HAP-1 (cell line): ENCODE results near the gene FBXO8.
A peak's percentile ranks its signal among the peaks of the same experiment; 100 is the strongest.

ENCODE experiments used
- DNase-seq, 2 experiments: peaks; one replicate each; pipeline ENCODE4 v3.0.0-alpha.2; 2016 to 2020; ENCODE audit warnings: low spot score in 2 of 2
- H3K27me3 ChIP-seq: fragments of 250-450 bp; sonication (Bioruptor Pico); 2 replicates; pipeline ENCODE4 v1.5.1; 2020; ENCODE audit warnings: low read depth, mild to moderate bottlenecking, moderate library complexity
- H3K36me3 ChIP-seq: fragments of 250-450 bp; sonication (Bioruptor Pico); replicated peaks from 2 replicates; pipeline ENCODE4 v1.5.1; 2020; ENCODE audit warnings: mild to moderate bottlenecking
- H3K4me1 ChIP-seq: fragments of 250-450 bp; sonication (Bioruptor Pico); 2 replicates; pipeline ENCODE4 v1.5.1; 2020; ENCODE audit warnings: mild to moderate bottlenecking
- H3K4me3 ChIP-seq: fragments of 250-450 bp; sonication (Bioruptor Pico); 2 replicates; pipeline ENCODE4 v1.5.1; 2020; ENCODE audit warnings: mild to moderate bottlenecking, moderate library complexity
- H3K9me3 ChIP-seq: fragments of 250-450 bp; sonication (Bioruptor Pico); 2 replicates; pipeline ENCODE4 v1.5.1; 2020; ENCODE audit warnings: mild to moderate bottlenecking, moderate library complexity
- in situ Hi-C: fragments of 300-500 bp; cut with MboI; formaldehyde crosslinking; loops from 3 replicates; pipeline ENCODE4 v1.14.3; 2020; ENCODE audit warnings: low sequenced_read_pairs, inconsistent platforms, mixed read lengths

FBXO8 gene

DNA sequence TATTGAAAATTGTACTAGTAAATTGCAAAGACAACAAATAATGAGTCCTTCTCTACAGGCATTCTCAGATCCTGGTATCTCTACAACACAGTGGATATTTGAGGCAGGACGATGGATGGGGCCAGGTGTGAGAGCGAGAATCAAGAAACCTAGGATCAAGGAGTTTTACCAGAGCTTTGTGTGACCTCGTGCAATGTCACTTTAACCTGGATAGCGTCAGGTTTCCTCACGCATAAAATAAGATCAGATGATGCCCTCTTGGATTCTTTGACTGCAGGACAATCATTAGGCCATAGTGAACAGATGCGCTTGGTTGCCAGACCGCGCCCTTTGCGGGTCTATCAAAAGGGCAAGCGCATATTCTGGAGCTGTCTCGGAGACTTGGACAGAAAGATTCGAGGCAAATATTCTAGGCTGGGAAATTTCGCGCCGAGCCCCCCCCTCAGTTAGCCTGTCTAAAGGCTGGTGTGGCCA is 66.6 kb downstream of the FBXO8 start:
- H3K4me1 ChIP-seq = peaks cover 8% of the 10 kb centered on the region
- H3K4me3 ChIP-seq = no peak overlapping the region
- no peak for DNase-seq
- in situ Hi-C loops = no loop called here
- peaks cover 71% of the 10 kb centered on the region for H3K27me3 ChIP-seq
- H3K36me3 ChIP-seq = no peaks in the 10 kb centered on the region
- H3K9me3 ChIP-seq = no peaks in the 10 kb centered on the region; the same call in 1 of the 2 replicates

DNA sequence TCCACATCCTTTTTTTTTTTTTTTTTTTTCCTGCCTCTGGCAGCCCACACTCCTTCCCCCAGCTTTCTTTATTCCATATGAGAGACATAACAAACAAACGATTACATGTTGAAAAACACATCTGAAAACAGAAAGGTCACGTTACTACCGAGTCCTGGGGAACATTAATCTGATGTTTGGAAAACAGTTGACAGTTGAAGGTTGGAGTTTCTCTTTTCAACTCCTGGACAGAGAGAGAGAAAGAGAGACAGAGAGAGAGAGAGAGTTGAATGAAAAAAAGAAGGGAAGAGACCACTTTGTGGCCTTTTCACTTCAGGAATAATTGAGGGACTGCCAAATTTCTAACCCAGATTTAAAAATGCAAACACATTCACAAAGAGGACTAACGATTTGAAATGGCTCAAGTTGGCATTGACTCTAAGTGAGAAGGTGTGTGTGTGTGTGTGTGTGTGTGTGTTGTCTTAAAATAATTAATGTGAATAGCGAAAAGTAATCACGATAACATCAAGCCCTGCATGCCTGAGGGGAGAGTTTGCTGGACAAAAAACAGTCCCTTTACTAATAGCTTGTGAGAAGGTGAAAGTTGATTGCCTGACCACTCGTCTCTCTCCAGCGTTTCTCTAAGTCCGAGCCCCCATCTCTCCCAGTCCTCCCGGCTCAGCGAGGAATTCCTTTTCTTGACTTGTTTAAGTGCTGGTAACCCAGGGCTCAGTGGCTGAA is 67.3 kb downstream of the FBXO8 start:
- H3K36me3 ChIP-seq = no peaks in the 10 kb centered on the region
- no peak overlapping the region for H3K4me3 ChIP-seq

GRCh38 chr4:174215057-174215456 is 68.4 kb downstream of the FBXO8 start:
- no peak for DNase-seq
- in situ Hi-C loops = no loop called here
- Histone ChIP-seq H3K4me1 (peaks cover 16% of the 10 kb centered on the region), H3K36me3 (no peaks in the 10 kb centered on the region), H3K9me3 (no peaks in the 10 kb centered on the region; the same call in 1 of the 2 replicates), H3K4me3 (no peak overlapping the region), H3K27me3 (peaks cover 62% of the 10 kb centered on the region)

More for the DNA sequence above, 67.3 kb downstream of the FBXO8 start:
- in situ Hi-C loops = no loop called here
- Histone ChIP-seq H3K27me3 (peaks cover 69% of the 10 kb centered on the region), H3K4me1 (peaks cover 13% of the 10 kb centered on the region), H3K9me3 (no peaks in the 10 kb centered on the region; the same call in 1 of the 2 replicates)
- DNase-seq = no peak

DNA sequence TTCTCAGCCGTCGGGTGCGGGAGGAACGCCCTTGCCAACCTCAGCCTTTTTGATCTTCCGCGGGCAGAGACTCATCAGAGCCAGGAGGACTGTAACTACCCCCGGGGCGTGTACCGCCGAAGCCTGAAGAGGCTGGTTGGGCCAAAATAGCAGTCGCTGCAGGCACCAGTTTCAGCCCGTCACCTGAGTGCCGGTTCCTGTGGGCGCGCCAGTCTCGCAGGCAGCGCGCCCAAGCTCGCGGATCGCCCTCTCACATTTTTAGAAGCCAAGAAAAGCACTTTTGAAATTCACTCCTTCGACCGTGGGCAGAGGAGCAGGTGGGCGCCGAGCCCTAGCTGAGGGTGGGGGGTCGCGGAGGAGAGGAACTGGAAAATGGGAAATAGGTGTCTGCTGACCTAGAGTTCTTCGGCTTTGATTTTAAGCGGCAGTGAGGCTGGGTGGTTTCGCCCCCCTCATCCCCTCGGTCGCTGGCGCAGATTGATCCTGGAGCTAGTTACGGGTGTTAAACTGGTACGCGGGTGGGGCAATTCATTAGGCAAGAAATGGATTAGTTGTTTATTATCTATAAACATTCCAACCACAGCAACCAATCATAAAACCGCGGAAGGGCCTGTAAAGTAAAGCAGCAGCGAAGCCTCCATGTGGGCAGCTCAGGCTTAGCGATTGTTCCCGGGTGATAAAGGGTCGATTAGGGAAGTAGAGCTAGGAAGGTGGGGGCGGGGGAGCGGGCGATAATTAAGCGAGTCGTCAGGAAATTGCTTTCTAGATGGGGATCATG is 69.2 kb downstream of the FBXO8 start:
- Histone ChIP-seq H3K9me3 (no peaks in the 10 kb centered on the region; the same call in 1 of the 2 replicates), H3K4me1 (peaks cover 16% of the 10 kb centered on the region), H3K4me3 (no peak overlapping the region), H3K36me3 (no peaks in the 10 kb centered on the region), H3K27me3 (peaks cover 62% of the 10 kb centered on the region)
- in situ Hi-C loops = no loop called here
- no peak for DNase-seq

GRCh38 chr4:174213731-174214100 is 69.8 kb downstream of the FBXO8 start:
- no peak for DNase-seq
- H3K4me3 ChIP-seq = no peak overlapping the region
- peaks cover 62% of the 10 kb centered on the region for H3K27me3 ChIP-seq
- in situ Hi-C loops = no loop called here
- no peaks in the 10 kb centered on the region; the same call in 1 of the 2 replicates for H3K9me3 ChIP-seq
- H3K36me3 ChIP-seq = no peaks in the 10 kb centered on the region
- H3K4me1 ChIP-seq = peaks cover 16% of the 10 kb centered on the region

DNA sequence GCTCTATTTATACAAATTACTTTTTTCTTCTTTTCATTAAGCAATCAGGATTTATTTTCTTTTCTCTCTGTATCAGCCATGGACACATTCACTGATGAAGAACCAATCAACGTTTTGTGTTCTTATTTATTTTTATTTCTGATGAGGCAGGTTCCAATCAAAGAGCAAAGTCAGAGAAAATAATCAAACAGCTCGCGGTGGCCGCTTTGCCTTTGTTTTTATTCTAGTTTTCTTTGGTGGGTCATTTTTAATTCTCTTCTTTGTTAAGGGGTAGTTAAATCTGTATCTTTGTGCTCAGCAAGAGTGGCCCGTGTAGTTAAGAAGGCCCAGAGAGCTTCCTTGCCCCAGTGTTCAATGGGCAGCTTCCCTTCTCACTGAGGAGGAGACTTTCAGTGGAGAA is 71.4 kb downstream of the FBXO8 start:
- in situ Hi-C loops = no loop called here
- H3K9me3 ChIP-seq = no peaks in the 10 kb centered on the region; the same call in 1 of the 2 replicates
- no peaks in the 10 kb centered on the region for H3K36me3 ChIP-seq
- no peak for DNase-seq
- H3K27me3 ChIP-seq = peaks cover 61% of the 10 kb centered on the region
- H3K4me3 ChIP-seq = no peak overlapping the region
- H3K4me1 ChIP-seq = peaks cover 16% of the 10 kb centered on the region

- H3K4me1 ChIP-seq = peaks cover 16% of the 10 kb centered on the region
- H3K9me3 ChIP-seq = no peaks in the 10 kb centered on the region; the same call in 1 of the 2 replicates
- no peaks in the 10 kb centered on the region for H3K36me3 ChIP-seq
- no peak overlapping the region for H3K4me3 ChIP-seq
- in situ Hi-C loops = no loop called here
- DNase-seq = no peak
- H3K27me3 ChIP-seq = peaks cover 63% of the 10 kb centered on the region
These were observed 71.8 kb downstream of the FBXO8 start for GRCh38 chr4:174211622-174212044.

- peaks cover 16% of the 10 kb centered on the region for H3K4me1 ChIP-seq
- H3K27me3 ChIP-seq = peaks cover 58% of the 10 kb centered on the region
- no peaks in the 10 kb centered on the region; the same call in 1 of the 2 replicates for H3K9me3 ChIP-seq
- no peaks in the 10 kb centered on the region for H3K36me3 ChIP-seq
- in situ Hi-C loops = no loop called here
- H3K4me3 ChIP-seq = no peak overlapping the region
- DNase-seq = peak in 1 of 2 experiments; percentile 92
These were observed 72.4 kb downstream of the FBXO8 start for GRCh38 chr4:174210952-174211490.

- in situ Hi-C loops = no loop called here
- DNase-seq = no peak
- Histone ChIP-seq H3K9me3 (no peaks in the 10 kb centered on the region; the same call in 1 of the 2 replicates), H3K4me3 (no peak overlapping the region), H3K4me1 (peaks cover 16% of the 10 kb centered on the region), H3K36me3 (no peaks in the 10 kb centered on the region), H3K27me3 (peaks cover 55% of the 10 kb centered on the region)
These were observed 73.1 kb downstream of the FBXO8 start for GRCh38 chr4:174210354-174210753.

- Histone ChIP-seq H3K27me3 (peaks cover 51% of the 10 kb centered on the region), H3K9me3 (no peaks in the 10 kb centered on the region), H3K4me3 (no peak overlapping the region), H3K4me1 (peaks cover 10% of the 10 kb centered on the region; the same call in 1 of the 2 replicates), H3K36me3 (no peaks in the 10 kb centered on the region)
- in situ Hi-C loops = no loop called here
- DNase-seq = no peak
These were observed 74.1 kb downstream of the FBXO8 start for GRCh38 chr4:174209341-174209740.

DNA sequence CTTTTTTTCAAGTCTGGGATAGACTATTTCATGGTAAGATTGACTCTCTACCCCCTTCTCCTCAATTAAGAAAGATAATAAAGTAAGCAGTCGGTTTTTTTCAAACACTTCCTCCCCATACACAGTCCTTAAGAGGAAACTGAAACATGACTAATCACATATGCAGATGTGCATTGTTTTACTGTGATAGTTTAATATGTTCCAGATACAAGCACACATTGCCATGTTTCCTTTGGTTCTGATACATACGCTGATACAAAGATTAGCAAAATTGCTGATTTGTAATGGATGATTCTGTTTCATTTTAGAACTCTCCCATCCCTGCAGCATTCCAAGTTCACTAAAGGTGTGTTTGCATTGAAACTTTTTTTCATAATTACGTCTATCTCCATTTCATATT is 76.1 kb downstream of the FBXO8 start:
- no peak overlapping the region for H3K4me3 ChIP-seq
- in situ Hi-C loops = no loop called here
- DNase-seq = no peak
- H3K36me3 ChIP-seq = no peaks in the 10 kb centered on the region
- H3K9me3 ChIP-seq = no peaks in the 10 kb centered on the region
- peaks cover 45% of the 10 kb centered on the region for H3K27me3 ChIP-seq
- peaks cover 13% of the 10 kb centered on the region; the same call in 1 of the 2 replicates for H3K4me1 ChIP-seq

GRCh38 chr4:174204164-174204831 is 79.2 kb downstream of the FBXO8 start:
- H3K9me3 ChIP-seq = no peaks in the 10 kb centered on the region

GRCh38 chr4:174201871-174202270 is 81.6 kb downstream of the FBXO8 start:
- H3K36me3 ChIP-seq = no peaks in the 10 kb centered on the region
- peaks cover 3% of the 10 kb centered on the region; the same call in 1 of the 2 replicates for H3K4me1 ChIP-seq
- in situ Hi-C loops = no loop called here
- no peaks in the 10 kb centered on the region for H3K9me3 ChIP-seq
- DNase-seq = no peak
- no peak overlapping the region for H3K4me3 ChIP-seq
- H3K27me3 ChIP-seq = peaks cover 21% of the 10 kb centered on the region

More at GRCh38 chr4:174204164-174204831, 79.2 kb downstream of the FBXO8 start:
- Histone ChIP-seq H3K36me3 (no peaks in the 10 kb centered on the region), H3K4me1 (peaks cover 3% of the 10 kb centered on the region; the same call in 1 of the 2 replicates), H3K4me3 (no peak overlapping the region), H3K27me3 (peaks cover 41% of the 10 kb centered on the region)
- DNase-seq = peak in 1 of 2 experiments; percentile 11
- in situ Hi-C loops = no loop called here
